H1 (cell line): ENCODE data around the gene ELANE. TPM values are rescaled to one million over a fixed set of nuclear protein-coding genes. Genes with fewer than 3 reads are reported as not detected.

Experiments used
- ASH2L ChIP-seq: fragments of 200-600, 300-600 bp; sonication (generic); IDR thresholded peaks from one replicate; pipeline ENCODE4 v1.7.1; 2017; ENCODE audit warnings: low read length
- CEBPB ChIP-seq: IDR thresholded peaks from 2 replicates; pipeline ENCODE4 v1.6.1; 2012; ENCODE audit warnings: low read depth, low read length
- E2F6 ChIP-seq: IDR thresholded peaks from 2 replicates; pipeline ENCODE4 v1.6.1; 2012; ENCODE audit warnings: inconsistent platforms
- EGR1 ChIP-seq: IDR thresholded peaks from 2 replicates; pipeline ENCODE4 v1.6.1; 2011; ENCODE audit warnings: low read depth, low read length, borderline replicate concordance
- EP300 ChIP-seq, 2 experiments: IDR thresholded peaks; 1 replicate in 1 of 2; 2 replicates in 1 of 2; pipeline ENCODE4 v1.6.1; 2011 to 2012; ENCODE audit warnings: low read depth in 2 of 2, low read length in 2 of 2, mild to moderate bottlenecking in 2 of 2, borderline replicate concordance in 1 of 2, inconsistent platforms in 1 of 2, moderate library complexity in 1 of 2
- PHF8 ChIP-seq: fragments of 200-600 bp; sonication (generic); conservative IDR thresholded peaks from 2 replicates; pipeline ENCODE4 v1.7.1; 2012; ENCODE audit warnings: low read depth, mild to moderate bottlenecking, inconsistent platforms, low read length, moderate library complexity
- RAD21 ChIP-seq, 2 experiments: IDR thresholded peaks in 1 of 2; conservative IDR thresholded peaks in 1 of 2; 2 replicates each; pipeline ENCODE4 v1.6.1; 2011; ENCODE audit warnings: low read depth in 2 of 2, low read length in 2 of 2, improper control_type of control experiment in 1 of 2, inconsistent platforms in 1 of 2, mild to moderate bottlenecking in 1 of 2, moderate library complexity in 1 of 2
- TEAD4 ChIP-seq: IDR thresholded peaks from 2 replicates; pipeline ENCODE4 v1.6.1; 2012; ENCODE audit warnings: low read depth, low read length, inconsistent platforms, mixed read lengths
- YY1 ChIP-seq: IDR thresholded peaks from 2 replicates; pipeline ENCODE4 v1.6.1; 2011; ENCODE audit warnings: low read depth, mild to moderate bottlenecking, low read length
- polyA plus RNA-seq, 7 experiments: library from polyadenylated mRNA; depleted of rRNA in 3 of 7; stranded (reverse) in 5 of 7; unstranded in 2 of 7; fragments of >200 nt in 5 of 7; fragments of 200-250 nt in 2 of 7; gene quantifications; 1 replicate in 5 of 7; 2 replicates in 1 of 7; 4 replicates in 1 of 7; pipeline versions ENCODE4 v1.2.1 to v1.2.3, GENCODE V29; 2011 to 2013; ENCODE audit warnings: missing spikeins in 2 of 7, mixed read lengths in 2 of 7
- total RNA-seq: library from RNA; stranded (reverse); fragmentation: NEBNext Ultra II Directional; extraction: Animal tissue kit (Norgen Biotek cat#: 25700); gene quantifications from 2 replicates; pipeline ENCODE4 v1.2.1, GENCODE V29; 2021

Gene ELANE
- total and polyA plus RNA-seq, 2 of the 8 experiments (the other 6 are each of a cell fraction or from before 2014, with no cell fraction given), result not detected

- TF ChIP-seq EP300 (IDR thresholded peaks at IDR 0.05; ENCODE audit: borderline replicate concordance in 1 of 2, low read depth in 2 of 2, low read length in 2 of 2) (no peak), YY1 (no peak), PHF8 (no peak), RAD21 (IDR thresholded peaks at IDR 0.05 in 1 of 2, conservative IDR thresholded peaks at IDR 0.05 in 1 of 2; ENCODE audit: low read depth in 2 of 2, low read length in 2 of 2) (no peak), TEAD4 (no peak), CEBPB (no peak), EGR1 (no peak), ASH2L (no peak), E2F6 (no peak)
- TF ChIP-seq, all 59 proteins: peak for 0
Measured at GRCh38 chr19:901216-902092, 49.4 kb downstream of the ELANE start (continued).
